NB4 (cell line): ENCODE data around the gene OXA1L.

Experiments used
- DNase-seq: peaks from one replicate; pipeline ENCODE4 v3.0.0; 2010; ENCODE audit warnings: low read depth
- H3K4me3 ChIP-seq: one replicate; pipeline ENCODE4 v1.5.1; 2011; ENCODE audit warnings: mild to moderate bottlenecking, low read depth, low read length, moderate library complexity
- MYC ChIP-seq: IDR thresholded peaks from 2 replicates; pipeline ENCODE4 v1.6.1; 2011; ENCODE audit warnings: low read depth, low read length
- POLR2A ChIP-seq: IDR thresholded peaks from 2 replicates; pipeline ENCODE4 v1.6.1; 2011; ENCODE audit warnings: mild to moderate bottlenecking; ENCODE audit not compliant: insufficient read length; ENCODE audit errors: extremely low read depth
- TF ChIP-seq, protein P1 (sequence below): IDR thresholded peaks from one replicate; pipeline ENCODE4 v1.5.1; 2012; ENCODE audit warnings: low read depth, low read length
- TF ChIP-seq, protein P2 (sequence below): IDR thresholded peaks from 2 replicates; pipeline ENCODE4 v1.6.1; 2011; ENCODE audit warnings: low read depth, low read length

Gene OXA1L

DNA sequence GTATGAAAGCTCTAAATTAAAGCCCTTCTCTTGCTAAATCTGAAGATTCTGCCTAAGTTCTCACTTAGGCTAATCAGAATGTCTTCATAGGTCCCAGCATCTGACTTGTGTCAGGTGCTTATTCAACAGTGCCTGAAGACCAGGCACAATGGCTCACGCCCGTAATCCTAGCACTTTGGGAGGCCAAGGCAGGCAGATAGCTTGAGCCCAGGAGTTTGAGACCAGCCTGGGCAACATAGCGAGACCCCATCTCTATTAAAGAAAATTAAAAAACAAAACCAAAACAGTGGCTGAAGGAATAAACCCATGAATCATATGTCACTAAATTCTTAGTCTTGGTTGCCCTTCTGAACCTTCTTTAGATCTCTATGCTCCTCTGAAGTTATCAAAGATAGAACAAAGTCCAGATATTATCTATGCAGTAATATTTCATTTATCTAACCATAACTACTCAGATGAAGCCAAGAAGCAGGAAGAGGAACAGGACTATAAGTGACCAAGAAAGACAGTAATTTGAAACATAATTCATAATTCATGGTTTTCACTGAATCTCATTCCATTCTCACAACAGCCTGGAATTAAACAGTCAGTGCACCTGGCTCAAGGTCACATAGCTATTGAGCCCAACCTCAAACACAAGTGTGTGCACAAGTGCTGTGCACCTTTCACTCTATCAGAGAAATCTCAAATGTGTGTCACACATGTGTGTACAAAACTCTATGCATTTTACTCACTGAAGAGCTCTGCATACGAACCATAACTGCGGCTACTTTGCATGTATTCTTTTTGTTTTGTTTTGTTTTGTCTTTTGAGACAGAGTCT lies 42.1 kb downstream of the OXA1L start:
- TF ChIP-seq, protein P1, sequence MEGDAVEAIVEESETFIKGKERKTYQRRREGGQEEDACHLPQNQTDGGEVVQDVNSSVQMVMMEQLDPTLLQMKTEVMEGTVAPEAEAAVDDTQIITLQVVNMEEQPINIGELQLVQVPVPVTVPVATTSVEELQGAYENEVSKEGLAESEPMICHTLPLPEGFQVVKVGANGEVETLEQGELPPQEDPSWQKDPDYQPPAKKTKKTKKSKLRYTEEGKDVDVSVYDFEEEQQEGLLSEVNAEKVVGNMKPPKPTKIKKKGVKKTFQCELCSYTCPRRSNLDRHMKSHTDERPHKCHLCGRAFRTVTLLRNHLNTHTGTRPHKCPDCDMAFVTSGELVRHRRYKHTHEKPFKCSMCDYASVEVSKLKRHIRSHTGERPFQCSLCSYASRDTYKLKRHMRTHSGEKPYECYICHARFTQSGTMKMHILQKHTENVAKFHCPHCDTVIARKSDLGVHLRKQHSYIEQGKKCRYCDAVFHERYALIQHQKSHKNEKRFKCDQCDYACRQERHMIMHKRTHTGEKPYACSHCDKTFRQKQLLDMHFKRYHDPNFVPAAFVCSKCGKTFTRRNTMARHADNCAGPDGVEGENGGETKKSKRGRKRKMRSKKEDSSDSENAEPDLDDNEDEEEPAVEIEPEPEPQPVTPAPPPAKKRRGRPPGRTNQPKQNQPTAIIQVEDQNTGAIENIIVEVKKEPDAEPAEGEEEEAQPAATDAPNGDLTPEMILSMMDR, result no peak
- no peak for TF ChIP-seq MYC
- TF ChIP-seq, protein P2, sequence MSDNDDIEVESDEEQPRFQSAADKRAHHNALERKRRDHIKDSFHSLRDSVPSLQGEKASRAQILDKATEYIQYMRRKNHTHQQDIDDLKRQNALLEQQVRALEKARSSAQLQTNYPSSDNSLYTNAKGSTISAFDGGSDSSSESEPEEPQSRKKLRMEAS, result no peak
- TF ChIP-seq POLR2A, result no peak
- H3K4me3 ChIP-seq, result no peak overlapping the region
- no peak for DNase-seq

DNA sequence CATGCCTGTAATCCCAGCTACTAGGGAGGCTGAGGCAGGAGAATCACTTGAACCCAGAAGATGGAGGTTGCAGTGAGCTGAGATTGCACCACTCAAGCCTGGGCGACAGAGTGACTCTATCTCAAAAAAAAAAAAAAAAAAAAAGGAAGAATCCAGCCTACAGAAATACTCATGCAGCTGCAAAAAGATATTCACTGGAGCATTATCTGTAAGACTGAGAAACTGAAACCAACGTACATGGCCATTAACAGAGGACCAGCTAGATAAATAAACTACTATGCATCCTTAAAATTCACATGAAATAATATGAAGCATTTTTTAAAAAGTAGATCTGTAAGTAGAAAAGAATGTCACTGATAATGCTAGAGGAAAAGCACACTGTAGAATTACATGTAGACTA lies 45.2 kb downstream of the OXA1L start:
- TF ChIP-seq, protein P1, result no peak
- TF ChIP-seq, protein P2, result no peak
- no peak for TF ChIP-seq POLR2A
- H3K4me3 ChIP-seq, result no peak overlapping the region
- no peak for DNase-seq

DNA sequence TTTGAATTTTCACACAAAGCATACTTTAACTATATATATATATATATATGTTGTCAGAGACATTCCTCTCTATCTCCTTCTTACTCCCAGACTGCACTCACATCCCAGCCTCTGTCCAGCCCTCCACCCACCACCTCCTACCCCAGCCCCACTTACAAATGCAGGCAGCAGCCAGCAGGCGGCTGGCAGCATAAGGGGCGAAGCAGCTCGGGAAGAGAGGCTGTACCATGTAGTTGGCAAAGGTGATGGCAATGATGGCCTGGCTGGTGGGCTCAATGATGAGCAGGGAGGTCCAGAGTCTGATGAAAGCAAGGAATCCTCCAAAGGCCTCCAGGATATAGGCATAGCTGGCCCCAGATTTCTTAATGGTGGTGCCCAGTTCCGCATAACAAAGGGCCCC lies 46.3 kb downstream of the OXA1L start:
- no peak overlapping the region for H3K4me3 ChIP-seq
- no peak for DNase-seq
- TF ChIP-seq, protein P1, result no peak

DNA sequence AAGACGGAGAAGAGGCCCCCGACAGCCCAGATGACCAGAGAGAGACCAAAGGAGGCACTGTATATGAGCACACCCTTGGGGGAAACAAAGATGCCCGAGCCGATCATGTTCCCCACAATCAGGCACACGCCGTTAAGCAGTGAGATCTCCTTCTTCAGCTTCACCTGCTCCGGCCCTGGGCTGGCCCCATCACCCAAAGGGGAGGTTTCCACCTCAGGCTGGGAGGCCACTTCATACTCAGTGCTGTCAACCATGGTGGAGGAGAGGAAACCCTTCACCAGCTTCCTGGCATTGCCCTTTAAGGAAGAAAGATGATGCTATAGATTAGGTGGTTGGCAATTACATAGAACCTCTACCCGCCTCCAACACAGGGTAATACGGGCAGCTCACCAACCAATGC lies 46.7 kb downstream of the OXA1L start:
- TF ChIP-seq, protein P1, result no peak
- TF ChIP-seq MYC (no peak), POLR2A (no peak)
- TF ChIP-seq, protein P2, result no peak
- no peak overlapping the region for H3K4me3 ChIP-seq
- DNase-seq, result no peak

DNA sequence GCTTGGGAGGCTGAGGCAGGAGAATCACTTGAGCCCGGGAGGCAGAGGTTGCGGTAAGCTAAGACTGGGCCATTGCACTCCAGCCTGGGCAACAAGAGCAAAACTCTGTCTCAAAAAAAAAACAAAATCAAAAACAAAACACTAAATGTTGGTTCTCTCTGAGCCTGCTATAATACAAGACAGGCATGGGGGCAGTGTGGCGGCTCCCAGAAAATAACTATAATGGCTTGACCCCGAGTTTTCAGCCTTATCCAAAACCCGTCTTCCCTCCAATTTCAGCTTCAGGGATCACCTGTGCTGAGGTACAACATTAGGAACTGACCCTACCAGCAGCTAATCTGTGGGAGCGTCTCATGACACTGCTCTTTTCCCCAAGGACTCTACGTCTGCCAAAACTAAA lies 47.9 kb downstream of the OXA1L start:
- no peak for DNase-seq
- TF ChIP-seq MYC (no peak), POLR2A (no peak)
- TF ChIP-seq, protein P2, result no peak
- TF ChIP-seq, protein P1, result no peak
- no peak overlapping the region for H3K4me3 ChIP-seq
